HG03060 (cell line): ENCODE data around the gene IL1R2.
"Not testable (repeated sequence)": the region's sequence is repeated elsewhere in the genome, so short reads cannot be mapped to it uniquely, and the experiment has no call there.

Experiments used
- ATAC-seq: cut with Tn5 transposase; IDR thresholded peaks from one replicate; pipeline ENCODE4 v1.9.1; 2021; ENCODE audit warnings: low read depth, moderate number of reproducible peaks; ENCODE audit not compliant: unreplicated experiment

The IL1R2 gene

GRCh38 chr2:101998556-101998895 lies 6.8 kb downstream of the IL1R2 start:
- ATAC-seq: no peak

DNA sequence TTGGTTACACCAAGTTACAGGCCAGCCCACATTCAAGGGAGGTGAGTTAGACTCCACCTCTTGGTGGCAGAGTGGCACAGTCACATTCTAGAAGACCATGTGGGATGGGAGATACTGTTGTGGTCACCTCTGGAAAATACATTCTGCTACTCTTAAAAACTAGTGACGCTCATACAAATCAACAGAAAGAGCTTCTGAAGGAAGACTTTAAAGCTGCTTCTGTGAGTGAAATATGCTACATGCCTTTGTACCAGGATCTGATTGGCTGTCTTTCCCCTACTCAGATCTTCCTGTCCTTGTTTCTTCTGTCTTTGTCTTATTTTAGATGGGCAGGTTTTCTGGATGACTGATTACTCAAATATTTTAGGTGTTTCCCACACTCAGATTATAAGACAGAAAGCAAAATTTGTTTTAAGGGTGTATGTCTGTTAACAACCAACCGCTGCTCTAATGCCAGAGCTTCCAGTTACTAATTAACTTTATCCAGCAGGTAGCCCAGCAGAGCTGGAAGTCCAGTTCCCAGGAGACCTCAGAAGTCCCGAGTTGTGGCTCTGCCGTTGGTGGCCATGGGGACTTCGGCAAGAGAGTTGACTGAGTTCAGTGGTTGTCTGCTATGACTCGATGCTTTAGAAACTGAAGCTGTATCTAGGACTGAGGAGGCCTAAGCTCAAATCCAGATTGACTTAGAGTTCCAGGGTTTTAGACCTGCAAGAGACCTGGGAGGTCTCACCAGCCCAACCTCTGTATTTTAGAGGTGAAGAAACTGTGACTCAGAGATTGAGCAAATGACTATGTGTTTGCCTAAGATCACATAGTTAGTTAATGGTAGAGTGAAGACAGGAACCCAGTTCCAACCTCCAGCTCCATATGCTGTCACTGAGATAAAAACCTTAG lies 7.4 kb downstream of the IL1R2 start:
- no peak for ATAC-seq

DNA sequence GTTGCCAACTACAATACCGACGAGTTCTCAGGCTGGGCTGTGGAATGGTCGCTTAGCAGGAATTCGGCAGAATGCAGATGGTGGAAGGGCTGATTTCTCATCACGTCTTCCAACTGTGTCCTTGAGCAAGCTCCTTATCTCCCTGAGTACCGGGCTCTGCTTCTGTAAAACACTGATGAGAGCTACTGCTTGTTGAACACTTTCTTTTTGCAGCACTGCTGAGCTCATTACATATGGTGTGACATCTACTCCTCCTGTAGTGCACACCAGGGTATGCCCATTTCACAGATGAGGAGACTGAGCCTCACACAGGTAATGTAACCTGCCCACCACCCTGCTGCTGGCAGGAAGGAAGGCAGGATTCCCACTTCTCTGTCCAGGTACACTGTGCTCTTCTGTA lies 8.3 kb downstream of the IL1R2 start:
- ATAC-seq: no peak

DNA sequence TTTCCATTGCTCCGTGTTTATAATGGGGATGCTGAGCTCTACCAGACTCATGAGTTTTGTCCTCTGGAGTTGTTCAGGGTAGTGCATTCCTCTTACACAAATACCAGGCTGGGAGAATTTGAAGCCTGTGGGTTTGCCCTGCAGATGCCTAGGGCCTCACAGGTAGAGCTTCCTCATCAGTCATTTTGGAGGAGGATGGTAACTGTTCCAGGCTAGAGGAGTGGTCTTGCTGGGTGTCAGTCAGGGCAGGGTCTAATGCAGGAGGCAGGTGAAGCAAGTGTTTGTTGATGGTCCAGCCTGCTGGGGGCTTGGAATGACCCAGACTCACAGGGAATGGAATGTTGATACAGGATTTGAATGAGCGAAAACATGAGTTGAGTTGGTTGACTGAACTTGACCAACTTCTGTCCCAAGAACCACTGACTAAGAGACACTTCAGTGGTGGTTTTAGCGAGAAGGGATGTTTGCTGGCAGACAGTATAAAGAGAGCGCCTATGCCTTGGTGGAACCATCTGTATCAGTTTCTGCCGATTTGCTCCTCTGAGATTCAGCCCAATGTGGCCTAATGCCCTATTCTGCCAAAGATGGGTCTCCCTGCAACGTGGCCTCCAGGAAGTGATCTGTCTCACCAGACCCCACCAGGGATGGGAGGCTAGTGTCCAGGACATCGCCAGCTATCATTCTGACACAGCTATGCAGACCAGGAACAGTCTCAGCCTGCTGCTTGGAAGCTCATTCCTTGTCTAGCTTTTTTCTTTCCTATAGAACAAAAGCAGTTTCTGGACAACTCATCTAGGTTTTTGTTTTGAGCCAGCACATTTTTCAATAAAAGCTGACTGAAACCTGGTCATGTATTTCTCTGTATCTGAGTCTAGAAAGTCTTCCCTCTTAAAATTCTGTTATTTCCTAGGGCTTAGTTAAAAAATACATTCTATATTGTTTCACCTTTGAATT lies 9.3 kb downstream of the IL1R2 start:
- no peak for ATAC-seq

GRCh38 chr2:102001767-102002142 lies 10.0 kb downstream of the IL1R2 start:
- no peak for ATAC-seq

DNA sequence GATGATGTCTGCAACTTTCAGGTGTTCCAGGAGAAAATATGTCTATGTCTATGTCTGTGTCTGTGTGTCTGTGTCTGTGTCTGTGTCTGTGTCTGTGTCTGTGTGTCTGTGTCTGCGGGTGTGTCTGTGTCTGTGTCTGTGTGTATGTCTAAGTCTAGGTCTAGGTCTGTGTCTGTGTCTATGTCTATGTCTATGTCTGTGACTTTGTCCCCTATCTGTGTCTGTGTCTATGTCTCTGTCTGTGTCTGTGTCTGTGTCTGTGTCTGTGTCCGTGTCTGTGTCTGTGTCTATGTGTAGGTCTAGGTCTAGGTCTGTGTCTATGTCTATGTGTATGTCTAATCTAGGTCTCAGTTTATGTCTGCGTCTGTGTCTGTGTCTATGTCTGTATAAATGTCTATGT lies 10.5 kb downstream of the IL1R2 start:
- no peak for ATAC-seq

GRCh38 chr2:102002909-102003308 lies 11.1 kb downstream of the IL1R2 start:
- ATAC-seq: not testable (repeated sequence)

GRCh38 chr2:102003696-102004095 lies 11.9 kb downstream of the IL1R2 start:
- no peak for ATAC-seq

GRCh38 chr2:102004581-102004980 lies 12.8 kb downstream of the IL1R2 start:
- no peak for ATAC-seq

- no peak for ATAC-seq
Measured at GRCh38 chr2:102005449-102005848, 13.7 kb downstream of the IL1R2 start.

DNA sequence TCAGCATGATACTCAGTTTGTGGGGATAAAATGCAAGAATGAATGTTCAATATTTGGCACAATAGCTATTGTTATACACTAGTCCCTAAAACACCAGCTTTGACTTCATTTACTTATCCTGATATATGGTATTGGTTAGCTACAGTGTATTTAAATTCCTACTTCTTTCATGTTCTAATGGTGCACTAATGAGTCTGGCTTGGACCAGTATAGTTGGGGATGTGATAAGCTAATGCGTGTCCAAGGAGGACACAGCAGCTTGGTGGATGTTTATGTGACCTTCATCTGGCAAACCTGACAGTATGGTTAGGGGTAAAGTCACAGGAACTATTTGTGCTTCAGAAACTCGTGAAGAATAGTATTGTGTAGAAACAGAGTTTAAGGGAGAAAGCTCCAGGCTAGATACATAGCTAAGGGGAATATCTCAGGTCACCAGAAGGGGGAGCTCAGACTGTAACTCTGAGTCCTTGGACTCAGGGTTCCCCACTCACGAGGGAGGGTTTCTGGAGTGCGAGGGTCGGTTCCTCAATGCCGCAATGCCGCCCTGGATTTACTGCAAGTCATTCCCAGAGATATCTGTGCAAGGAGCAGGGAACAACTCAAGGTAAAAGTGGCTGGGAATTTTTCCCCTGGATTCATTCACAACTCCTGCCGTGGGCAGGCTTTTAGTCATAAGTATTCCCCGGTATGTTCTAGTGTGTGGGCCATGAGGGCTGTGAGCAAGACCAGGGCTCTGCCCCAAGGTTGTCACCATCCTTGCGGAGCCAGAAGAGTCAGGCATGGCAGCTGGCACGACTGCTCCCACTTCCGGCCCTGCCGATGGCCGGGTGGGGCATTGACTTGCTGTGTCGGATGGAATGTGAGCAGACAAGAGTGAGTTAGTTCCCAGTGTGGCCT lies 14.5 kb downstream of the IL1R2 start:
- ATAC-seq: no peak

DNA sequence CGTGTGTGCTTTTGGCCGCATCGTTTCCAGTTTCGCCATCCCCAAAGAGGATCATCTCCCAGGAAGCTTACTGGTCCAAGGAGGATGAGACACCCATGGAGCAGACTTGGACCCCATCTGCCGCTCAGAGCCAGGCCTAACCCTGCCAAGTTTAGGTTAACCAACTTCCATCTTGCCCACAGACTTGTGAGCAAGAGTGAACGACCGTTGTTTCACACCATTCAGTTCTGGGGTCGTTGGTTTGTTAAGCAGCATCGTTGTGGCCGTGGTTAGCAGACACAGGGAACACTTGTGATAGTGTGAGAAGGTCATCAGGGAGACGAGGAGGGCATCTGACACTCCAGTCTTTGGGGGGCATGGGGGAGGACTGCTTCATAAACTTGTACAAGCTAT lies 15.1 kb downstream of the IL1R2 start:
- ATAC-seq: no peak

DNA sequence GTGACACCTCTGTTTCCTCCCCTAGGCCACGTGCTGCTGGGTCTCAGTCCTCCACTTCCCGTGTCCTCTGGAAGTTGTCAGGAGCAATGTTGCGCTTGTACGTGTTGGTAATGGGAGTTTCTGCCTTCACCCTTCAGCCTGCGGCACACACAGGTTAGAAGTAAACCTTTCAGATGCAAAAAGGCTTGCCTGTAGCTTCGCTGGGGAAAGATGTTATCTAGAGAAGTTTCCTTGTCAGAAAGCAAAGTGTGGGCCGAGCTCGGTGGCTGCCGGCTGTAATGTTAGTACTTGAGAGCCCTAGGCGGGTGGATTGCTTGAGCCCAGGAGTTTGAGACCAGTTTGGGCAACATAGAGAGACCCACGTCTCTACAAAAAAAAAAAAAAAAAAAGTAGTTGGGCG lies 16.7 kb downstream of the IL1R2 start:
- no peak for ATAC-seq

- no peak for ATAC-seq
Measured at GRCh38 chr2:102009557-102009956, 17.8 kb downstream of the IL1R2 start.

DNA sequence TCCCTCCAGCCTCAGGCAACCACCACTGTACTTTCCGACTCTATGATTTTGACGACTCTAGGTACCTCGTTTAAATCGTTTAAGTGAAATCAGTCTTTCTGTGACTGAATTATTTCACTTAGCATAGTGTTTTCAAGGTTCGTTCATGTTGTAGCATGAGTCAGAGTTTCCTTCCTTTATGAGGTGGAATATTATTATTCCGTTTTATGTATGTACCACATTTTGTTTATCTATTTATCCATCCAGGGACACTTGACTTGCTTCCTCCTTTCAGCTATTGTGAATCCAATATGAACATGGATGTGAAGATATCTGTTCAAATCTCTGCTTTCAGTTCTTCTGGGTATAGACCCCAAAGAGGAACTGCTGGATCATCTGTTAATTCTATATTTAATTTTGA lies 19.1 kb downstream of the IL1R2 start:
- ATAC-seq: no peak

DNA sequence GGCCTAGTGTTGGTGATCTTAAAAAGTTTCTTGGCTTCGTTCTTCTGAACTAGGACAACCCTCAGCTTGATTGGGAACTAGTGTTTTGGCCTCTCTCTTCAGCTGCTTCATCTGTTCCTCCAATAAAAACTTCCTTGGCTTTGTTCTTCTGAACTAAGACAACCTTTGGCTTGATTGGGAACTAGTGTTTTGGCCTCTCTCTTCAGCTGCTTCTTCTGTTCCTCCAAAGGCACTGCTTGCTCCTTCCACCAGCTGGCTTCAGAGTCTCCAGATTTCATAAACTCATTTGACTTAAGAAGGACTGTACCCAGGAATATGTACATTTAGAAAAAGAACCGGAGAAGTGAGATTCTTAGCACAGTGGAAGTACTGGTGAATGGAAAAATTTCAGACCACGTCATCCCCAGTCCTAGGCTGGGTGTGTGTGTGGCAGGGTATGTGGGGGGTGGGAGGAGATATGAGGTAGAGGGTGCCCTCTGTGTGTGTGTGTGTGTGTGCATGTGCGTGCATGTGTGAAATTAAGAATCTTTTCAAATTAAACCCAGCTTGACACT lies 20.4 kb downstream of the IL1R2 start:
- no peak for ATAC-seq

DNA sequence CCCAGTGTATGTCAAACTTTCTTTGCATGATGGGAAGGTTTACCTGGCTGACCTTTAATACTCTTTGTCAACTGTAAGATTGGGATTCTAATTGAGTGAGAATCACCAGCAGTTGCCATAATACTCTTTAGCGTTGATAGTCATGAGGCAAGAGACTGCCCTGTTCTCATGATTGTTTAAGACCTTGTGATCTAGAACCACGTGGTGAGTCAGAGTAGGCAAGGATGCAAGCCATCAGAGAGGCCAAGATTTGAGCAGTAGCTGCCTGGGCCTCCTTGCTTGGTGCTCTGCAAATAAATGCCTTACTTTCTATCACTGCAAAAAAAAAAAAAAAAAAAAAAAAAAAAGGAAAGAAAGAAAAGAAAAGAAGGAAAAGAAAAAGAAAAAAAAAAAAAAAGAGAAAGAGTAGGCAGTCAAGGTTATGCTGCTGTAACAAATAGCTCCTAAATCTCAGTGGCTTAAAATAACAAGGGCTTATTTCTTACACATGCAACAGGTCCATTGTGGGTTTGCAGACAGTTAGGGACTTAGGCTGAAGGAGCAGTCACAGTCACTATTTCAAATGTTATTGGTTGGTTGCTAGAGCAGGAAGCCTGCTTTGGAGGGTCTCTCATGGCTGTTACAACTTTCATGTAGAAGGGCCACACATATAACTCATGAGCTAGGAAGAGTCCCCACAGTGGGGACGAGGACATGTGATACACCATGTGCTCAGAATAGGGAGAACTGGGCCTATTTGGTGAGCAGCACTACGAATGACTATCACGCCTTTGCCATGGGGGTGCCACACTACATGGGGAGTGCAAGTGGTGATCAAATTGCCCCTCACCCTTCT lies 21.7 kb downstream of the IL1R2 start:
- ATAC-seq: no peak

- no peak for ATAC-seq
Measured at GRCh38 chr2:102014041-102014345, 22.2 kb downstream of the IL1R2 start.

DNA sequence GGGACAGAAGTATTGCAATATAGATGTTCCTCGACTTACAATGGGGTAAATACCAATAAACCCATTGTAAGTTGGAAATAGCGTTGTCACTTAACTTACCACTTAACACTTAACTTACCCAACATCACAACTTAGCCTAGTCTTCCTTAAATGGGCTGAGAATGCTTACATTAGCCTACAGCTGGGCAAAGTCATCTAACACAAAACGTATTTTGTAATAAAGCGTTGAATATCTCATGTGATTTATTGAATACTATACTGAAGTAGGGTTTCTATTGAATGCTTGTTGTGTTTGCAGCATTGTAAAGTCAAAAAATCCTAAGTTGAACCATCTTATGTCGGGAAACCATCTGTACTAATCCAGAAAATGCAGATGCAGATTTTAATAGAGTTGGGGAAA lies 23.6 kb downstream of the IL1R2 start:
- no peak for ATAC-seq
